A549 (cell line): ENCODE data around the gene CHST2. TPM values are rescaled to one million over a fixed set of nuclear protein-coding genes. Genes with fewer than 3 reads are reported as not detected.

Experiments used
- ATAC-seq, 2 experiments: fragments of 200-7000 bp in 1 of 2; fragments of >200 bp in 1 of 2; cut with Nextera tagmentation in 1 of 2; cut with Tn5 transposase in 1 of 2; 3 replicates each; pipeline versions ENCODE4 v1.8.0 to v1.9.1; 2018 to 2020; ENCODE audit warnings: mild to moderate bottlenecking in 1 of 2, moderate library complexity in 1 of 2
- CTCF ChIA-PET: fragments of 300-600 bp; sonication (Branson Sonifier 250); formaldehyde crosslinking; extraction: SDS; loops from one replicate; lab custom pipeline; 2021; ENCODE audit warnings: antibody characterized with exemption, inconsistent platforms; lab: Yijun Ruan, JAX
- POLR2A ChIA-PET: fragments of 350-600 bp; formaldehyde crosslinking; extraction: SDS; loops from one replicate; lab custom pipeline; 2021; ENCODE audit warnings: antibody characterized with exemption, inconsistent platforms; lab: Yijun Ruan, JAX
- DNase-seq, 2 experiments: peaks; one replicate each; pipeline versions ENCODE4 v3.0.0 to v3.0.0-alpha.2; 2011 to 2016; ENCODE audit warnings: low read depth in 1 of 2, low spot score in 1 of 2
- FAIRE-seq: peaks from 2 replicates; lab custom pipeline; 2011; peaks lifted over from hg19 to GRCh38; lab: Jason Lieb, UNC
- H3K27ac ChIP-seq, 2 experiments: fragments of >200 bp; sonication (Bioruptor Twin); formaldehyde crosslinking; 3 replicates each; pipeline ENCODE4 v1.5.1; 2016 to 2017
- H3K4me1 ChIP-seq: fragments of >200 bp; sonication (Bioruptor Twin); formaldehyde crosslinking; 3 replicates; pipeline ENCODE4 v1.6.1; 2016
- H3K4me2 ChIP-seq: fragments of >200 bp; sonication (Bioruptor Twin); formaldehyde crosslinking; 3 replicates; pipeline ENCODE4 v1.6.1; 2016
- H3K4me3 ChIP-seq: fragments of >200 bp; sonication (Bioruptor Twin); formaldehyde crosslinking; 3 replicates; pipeline ENCODE4 v1.5.1; 2016
- H3K9me3 ChIP-seq: fragments of >200 bp; sonication (Bioruptor Twin); formaldehyde crosslinking; 3 replicates; pipeline ENCODE4 v1.6.1; 2016
- CBX2 ChIP-seq: fragments of 200-600 bp; sonication (generic); IDR thresholded peaks from 2 replicates; pipeline ENCODE4 v1.6.1; 2016; ENCODE audit warnings: low read depth, mild to moderate bottlenecking, borderline replicate concordance
- CBX8 ChIP-seq: fragments of 200-600 bp; sonication (generic); IDR thresholded peaks from 2 replicates; pipeline ENCODE4 v1.6.1; 2016
- CHD2 ChIP-seq: fragments of 150-350 bp; IDR thresholded peaks from 2 replicates; pipeline ENCODE4 v1.6.1; 2014; ENCODE audit warnings: low read length; ENCODE audit not compliant: partially characterized antibody
- CHD4 ChIP-seq: fragments of 200-600 bp; sonication (generic); IDR thresholded peaks from 2 replicates; pipeline ENCODE4 v1.6.1; 2016; ENCODE audit warnings: antibody characterized with exemption, mild to moderate bottlenecking, borderline replicate concordance
- EHF ChIP-seq: fragments of 250-450 bp; sonication (Bioruptor Pico); IDR thresholded peaks from 2 replicates; pipeline ENCODE4 v1.5.0; 2020; ENCODE audit warnings: mild to moderate bottlenecking
- EHMT2 ChIP-seq: fragments of 200-600 bp; sonication (generic); IDR thresholded peaks from 2 replicates; pipeline ENCODE4 v1.6.1; 2016; ENCODE audit warnings: antibody characterized with exemption, low read depth, mild to moderate bottlenecking, moderate library complexity
- EP300 ChIP-seq, 2 experiments: fragments of >200 bp; sonication (Bioruptor Twin); formaldehyde crosslinking; IDR thresholded peaks; 2 replicates in 1 of 2; 3 replicates in 1 of 2; pipeline ENCODE4 v1.6.1; 2016 to 2017
- FOSL2 ChIP-seq, 2 experiments: fragments of 450-650 bp in 1 of 2; fragments of >200 bp in 1 of 2; sonication (Bioruptor Twin) in 1 of 2; formaldehyde crosslinking; IDR thresholded peaks; 2 replicates each; pipeline versions ENCODE4 v1.5.0 to v1.6.1; 2016 to 2020; ENCODE audit warnings: mild to moderate bottlenecking in 1 of 2, moderate library complexity in 1 of 2
- GATA3 ChIP-seq: IDR thresholded peaks from 2 replicates; pipeline ENCODE4 v1.6.1; 2012; ENCODE audit warnings: borderline replicate concordance
- HES2 ChIP-seq: fragments of >200 bp; sonication (Bioruptor Twin); formaldehyde crosslinking; IDR thresholded peaks from 2 replicates; pipeline ENCODE4 v1.6.1; 2016
- HOXA7 ChIP-seq: fragments of 250-450 bp; sonication (Bioruptor Pico); IDR thresholded peaks from 2 replicates; pipeline ENCODE4 v1.5.0; 2020; ENCODE audit warnings: mild to moderate bottlenecking, moderate library complexity
- KDM5A ChIP-seq: fragments of 200-600 bp; sonication (generic); IDR thresholded peaks from 2 replicates; pipeline ENCODE4 v1.6.1; 2016; ENCODE audit warnings: antibody characterized with exemption, mild to moderate bottlenecking
- MAFK ChIP-seq: fragments of 450-650 bp; IDR thresholded peaks from 2 replicates; pipeline ENCODE4 v1.6.1; 2014; ENCODE audit not compliant: partially characterized antibody
- MAZ ChIP-seq: fragments of 150-350 bp; IDR thresholded peaks from 2 replicates; pipeline ENCODE4 v1.6.1; 2014; ENCODE audit warnings: antibody characterized with exemption, low read depth, low read length, borderline replicate concordance
- PHF8 ChIP-seq: fragments of 200-600 bp; sonication (generic); IDR thresholded peaks from 2 replicates; pipeline ENCODE4 v1.6.1; 2016; ENCODE audit warnings: low read depth, mild to moderate bottlenecking, antibody characterized with exemption, moderate library complexity, borderline replicate concordance
- POLR2AphosphoS2 ChIP-seq: conservative IDR thresholded peaks from 2 replicates; pipeline ENCODE4 v1.6.1; 2012; ENCODE audit warnings: low read length, improper control_type of control experiment, inconsistent platforms
- RCOR1 ChIP-seq: fragments of 150-350 bp; IDR thresholded peaks from 2 replicates; pipeline ENCODE4 v1.6.1; 2014; ENCODE audit warnings: antibody characterized with exemption, low read length, low read depth
- REST ChIP-seq: fragments of 200-600 bp; sonication (generic); IDR thresholded peaks from 2 replicates; pipeline ENCODE4 v1.6.1; 2016; ENCODE audit warnings: antibody characterized with exemption, mild to moderate bottlenecking, moderate library complexity
- RNF2 ChIP-seq: fragments of 200-600 bp; sonication (generic); IDR thresholded peaks from 2 replicates; pipeline ENCODE4 v1.6.1; 2016; ENCODE audit warnings: low read depth, mild to moderate bottlenecking, antibody characterized with exemption, moderate library complexity, borderline replicate concordance
- SMC3 ChIP-seq: fragments of >200 bp; sonication (Bioruptor Twin); formaldehyde crosslinking; IDR thresholded peaks from 3 replicates; pipeline ENCODE4 v1.6.1; 2018; ENCODE audit warnings: inconsistent platforms
- ZFP36 ChIP-seq: fragments of 450-650 bp; IDR thresholded peaks from 2 replicates; pipeline ENCODE4 v1.6.1; 2014; ENCODE audit warnings: borderline replicate concordance; ENCODE audit not compliant: partially characterized antibody
- ZNF302 ChIP-seq: fragments of 250-450 bp; sonication (Bioruptor Pico); IDR thresholded peaks from 2 replicates; pipeline ENCODE4 v1.9.0; 2021; ENCODE audit warnings: inconsistent platforms, mild to moderate bottlenecking, moderate library complexity
- WGBS: methylation state at CpG from one replicate; pipeline ENCODE4 v1.1.6; 2017; ENCODE audit errors: missing lambda C conversion rate; 5-methylcytosine and 5-hydroxymethylcytosine counted together
- polyA plus RNA-seq, 4 experiments: library from polyadenylated mRNA; depleted of rRNA in 3 of 4; stranded (reverse); fragments of >200 nt; fragmentation: RNase III in 1 of 4; extraction: RNeasy Plus Mini Kit Qiagen cat#74134 plus additional on column Dnase treatment in 1 of 4; gene quantifications; 2 replicates in 3 of 4; 3 replicates in 1 of 4; pipeline ENCODE4 v1.2.3, GENCODE V29; 2011 to 2017

The CHST2 gene
- polyA plus RNA-seq, 2 of the 4 experiments (the other 2 are of a cell fraction), result 0.04 to 0.26 TPM

- ChIA-PET POLR2A (no interaction called here), CTCF (no interaction called here)
- FAIRE-seq (no peak), DNase-seq (no peak), ATAC-seq (no peak)
- H3K4me1 ChIP-seq, result no peaks in the 10 kb centered on the region
- 29% methylated on average over 6 of the region's 6 CpGs for WGBS
- no peak overlapping the region for H3K4me3 ChIP-seq
- H3K27ac ChIP-seq, result no peak overlapping the region
- no peak overlapping the region for H3K4me2 ChIP-seq
- TF ChIP-seq EP300 (IDR thresholded peaks at IDR 0.05) (no peak), HES2 (no peak), REST (no peak), RCOR1 (no peak), EHF (no peak), ZNF302 (no peak), MAZ (no peak), FOSL2 (IDR thresholded peaks at IDR 0.05) (no peak), FOSL2 (CRISPR knock-in tag; IDR thresholded peaks at IDR 0.05) (no peak), KDM5A (no peak), CBX8 (no peak), GATA3 (no peak)
- peaks cover 4% of the 10 kb centered on the region; the same call in 1 of the 3 replicates for H3K9me3 ChIP-seq
These were observed 50.5 kb downstream of the CHST2 start for GRCh38 chr3:143170074-143170473.

GRCh38 chr3:143170676-143171075 lies 51.1 kb downstream of the CHST2 start:
- Histone ChIP-seq H3K4me2 (no peak overlapping the region), H3K4me1 (no peaks in the 10 kb centered on the region), H3K27ac (no peak overlapping the region), H3K4me3 (no peak overlapping the region), H3K9me3 (peaks cover 4% of the 10 kb centered on the region; the same call in 1 of the 3 replicates)
- TF ChIP-seq CBX2, result no peak
- no peak for TF ChIP-seq POLR2AphosphoS2
- no peak for TF ChIP-seq HOXA7 (CRISPR knock-in tag)
- TF ChIP-seq CHD4, result no peak
- no peak for TF ChIP-seq ZFP36
- TF ChIP-seq MAFK, result no peak
- TF ChIP-seq EHMT2, result no peak
- no peak for TF ChIP-seq SMC3
- TF ChIP-seq CHD2, result no peak
- no peak for TF ChIP-seq PHF8
- TF ChIP-seq RNF2, result no peak
- ChIA-PET CTCF (no interaction called here), POLR2A (no interaction called here)
- no peak for FAIRE-seq
- ATAC-seq, result no peak
- 10% methylated on average over 1 of the region's 1 CpG for WGBS
- DNase-seq, result no peak
